NB4 (cell line): ENCODE results near the gene B4GALT4.

Experiments used
- POLR2A ChIP-seq: IDR thresholded peaks from 2 replicates; pipeline ENCODE4 v1.6.1; 2011; ENCODE audit warnings: mild to moderate bottlenecking; ENCODE audit not compliant: insufficient read length; ENCODE audit errors: extremely low read depth
- TF ChIP-seq, protein P1 (sequence below): IDR thresholded peaks from one replicate; pipeline ENCODE4 v1.5.1; 2012; ENCODE audit warnings: low read depth, low read length
- TF ChIP-seq, protein P2 (sequence below): IDR thresholded peaks from 2 replicates; pipeline ENCODE4 v1.6.1; 2011; ENCODE audit warnings: low read depth, low read length

DNA sequence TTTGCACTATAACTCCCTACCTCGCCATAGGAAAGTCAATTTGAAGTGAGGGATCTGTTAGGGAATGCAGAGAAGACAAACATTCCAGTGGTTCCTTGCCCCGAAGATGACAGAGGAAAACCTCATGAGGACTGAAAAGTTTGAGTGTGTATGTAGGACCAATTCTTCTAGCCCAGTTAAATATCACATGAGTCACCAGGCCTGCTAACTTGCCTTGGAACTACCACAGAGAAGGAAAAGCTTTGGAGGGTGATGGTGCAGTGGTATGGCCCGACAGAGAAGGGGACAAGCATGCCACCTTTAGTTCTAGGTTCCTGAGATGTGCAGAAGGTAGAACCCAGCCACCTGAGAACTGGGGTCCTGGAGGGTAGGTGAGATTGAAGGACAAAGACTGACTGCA, 69.9 kb downstream of the B4GALT4 start:
- no peak for TF ChIP-seq POLR2A
- TF ChIP-seq, protein P1, sequence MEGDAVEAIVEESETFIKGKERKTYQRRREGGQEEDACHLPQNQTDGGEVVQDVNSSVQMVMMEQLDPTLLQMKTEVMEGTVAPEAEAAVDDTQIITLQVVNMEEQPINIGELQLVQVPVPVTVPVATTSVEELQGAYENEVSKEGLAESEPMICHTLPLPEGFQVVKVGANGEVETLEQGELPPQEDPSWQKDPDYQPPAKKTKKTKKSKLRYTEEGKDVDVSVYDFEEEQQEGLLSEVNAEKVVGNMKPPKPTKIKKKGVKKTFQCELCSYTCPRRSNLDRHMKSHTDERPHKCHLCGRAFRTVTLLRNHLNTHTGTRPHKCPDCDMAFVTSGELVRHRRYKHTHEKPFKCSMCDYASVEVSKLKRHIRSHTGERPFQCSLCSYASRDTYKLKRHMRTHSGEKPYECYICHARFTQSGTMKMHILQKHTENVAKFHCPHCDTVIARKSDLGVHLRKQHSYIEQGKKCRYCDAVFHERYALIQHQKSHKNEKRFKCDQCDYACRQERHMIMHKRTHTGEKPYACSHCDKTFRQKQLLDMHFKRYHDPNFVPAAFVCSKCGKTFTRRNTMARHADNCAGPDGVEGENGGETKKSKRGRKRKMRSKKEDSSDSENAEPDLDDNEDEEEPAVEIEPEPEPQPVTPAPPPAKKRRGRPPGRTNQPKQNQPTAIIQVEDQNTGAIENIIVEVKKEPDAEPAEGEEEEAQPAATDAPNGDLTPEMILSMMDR: no peak
- TF ChIP-seq, protein P2, sequence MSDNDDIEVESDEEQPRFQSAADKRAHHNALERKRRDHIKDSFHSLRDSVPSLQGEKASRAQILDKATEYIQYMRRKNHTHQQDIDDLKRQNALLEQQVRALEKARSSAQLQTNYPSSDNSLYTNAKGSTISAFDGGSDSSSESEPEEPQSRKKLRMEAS: no peak
